ENCODE results near the gene SIAH2. TPM values are rescaled to one million over a fixed set of nuclear protein-coding genes. Genes with fewer than 3 reads are reported as not detected.

The SIAH2 gene
- total RNA-seq, 2 donors from 2014 or later = 14.8 to 30.0 TPM

DNA sequence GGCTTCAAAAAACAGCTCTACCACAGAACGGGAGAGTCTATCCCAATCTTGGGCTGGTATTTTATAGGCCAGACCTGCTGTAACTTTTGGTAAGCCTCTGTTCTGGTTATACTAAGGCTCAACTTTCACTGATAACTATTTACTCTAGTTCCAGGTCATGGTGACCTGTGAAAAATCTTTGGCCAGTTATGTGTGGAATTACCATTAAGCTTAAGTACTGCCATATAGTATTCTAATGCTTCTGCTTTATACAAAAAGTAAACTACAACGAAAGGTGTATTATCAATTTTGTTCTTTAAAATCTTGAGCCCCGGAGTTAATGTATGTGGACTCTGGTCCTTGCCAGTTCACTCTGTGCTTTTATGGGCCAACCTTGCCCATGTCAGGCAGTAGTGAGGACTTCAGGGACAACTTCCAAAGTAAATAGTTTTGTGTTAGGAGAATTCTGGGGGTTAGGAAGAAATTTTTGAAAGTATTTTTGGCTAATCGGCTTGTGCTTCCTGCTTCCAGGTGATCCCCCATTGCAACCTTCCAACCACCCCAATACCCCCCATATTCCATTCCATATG is 6.4 kb downstream of the SIAH2 start:
- Histone ChIP-seq H3K36me3 (peaks cover 9% of the 10 kb centered on the region), H3K27me3 (no peaks in the 10 kb centered on the region), H3K27ac (peak overlapping the region in 1 of 2 donors; percentile 3), H3K4me1 (peaks cover 0 to 55% of the 10 kb centered on the region in 2 donors), H3K4me3 (no peak overlapping the region), H3K9me3 (no peaks in the 10 kb centered on the region)
- DNase-seq (ENCODE audit: low spot score) = no peak
- TF ChIP-seq, protein P1, sequence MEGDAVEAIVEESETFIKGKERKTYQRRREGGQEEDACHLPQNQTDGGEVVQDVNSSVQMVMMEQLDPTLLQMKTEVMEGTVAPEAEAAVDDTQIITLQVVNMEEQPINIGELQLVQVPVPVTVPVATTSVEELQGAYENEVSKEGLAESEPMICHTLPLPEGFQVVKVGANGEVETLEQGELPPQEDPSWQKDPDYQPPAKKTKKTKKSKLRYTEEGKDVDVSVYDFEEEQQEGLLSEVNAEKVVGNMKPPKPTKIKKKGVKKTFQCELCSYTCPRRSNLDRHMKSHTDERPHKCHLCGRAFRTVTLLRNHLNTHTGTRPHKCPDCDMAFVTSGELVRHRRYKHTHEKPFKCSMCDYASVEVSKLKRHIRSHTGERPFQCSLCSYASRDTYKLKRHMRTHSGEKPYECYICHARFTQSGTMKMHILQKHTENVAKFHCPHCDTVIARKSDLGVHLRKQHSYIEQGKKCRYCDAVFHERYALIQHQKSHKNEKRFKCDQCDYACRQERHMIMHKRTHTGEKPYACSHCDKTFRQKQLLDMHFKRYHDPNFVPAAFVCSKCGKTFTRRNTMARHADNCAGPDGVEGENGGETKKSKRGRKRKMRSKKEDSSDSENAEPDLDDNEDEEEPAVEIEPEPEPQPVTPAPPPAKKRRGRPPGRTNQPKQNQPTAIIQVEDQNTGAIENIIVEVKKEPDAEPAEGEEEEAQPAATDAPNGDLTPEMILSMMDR (IDR thresholded peaks at IDR 0.05) = no peak

DNA sequence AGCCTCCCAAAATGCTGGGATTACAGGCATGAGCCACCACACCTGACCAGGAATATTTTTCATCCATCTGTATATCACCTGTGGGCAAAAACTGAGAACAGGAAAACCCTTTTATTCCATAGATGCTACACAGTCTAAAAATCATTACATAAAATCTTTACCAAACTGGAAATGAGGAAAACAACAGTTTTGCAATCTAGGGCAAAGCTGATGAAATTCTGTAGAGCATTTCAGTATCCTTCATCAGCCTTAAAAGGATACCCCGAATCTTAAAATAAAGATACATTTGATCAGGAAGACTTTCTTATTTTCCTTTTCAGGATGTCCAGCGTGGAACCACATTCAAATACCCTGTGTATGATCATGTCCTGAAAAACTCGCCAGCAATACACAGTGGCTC is 7.1 kb downstream of the SIAH2 start:
- Histone ChIP-seq H3K36me3 (peaks cover 9% of the 10 kb centered on the region), H3K9me3 (no peaks in the 10 kb centered on the region), H3K4me3 (no peak overlapping the region), H3K27me3 (no peaks in the 10 kb centered on the region), H3K4me1 (peaks cover 0 to 55% of the 10 kb centered on the region in 2 donors), H3K27ac (peak overlapping the region in 1 of 2 donors; percentile 3)
- DNase-seq (ENCODE audit: low spot score) = no peak
- TF ChIP-seq, protein P1 (IDR thresholded peaks at IDR 0.05) = no peak

DNA sequence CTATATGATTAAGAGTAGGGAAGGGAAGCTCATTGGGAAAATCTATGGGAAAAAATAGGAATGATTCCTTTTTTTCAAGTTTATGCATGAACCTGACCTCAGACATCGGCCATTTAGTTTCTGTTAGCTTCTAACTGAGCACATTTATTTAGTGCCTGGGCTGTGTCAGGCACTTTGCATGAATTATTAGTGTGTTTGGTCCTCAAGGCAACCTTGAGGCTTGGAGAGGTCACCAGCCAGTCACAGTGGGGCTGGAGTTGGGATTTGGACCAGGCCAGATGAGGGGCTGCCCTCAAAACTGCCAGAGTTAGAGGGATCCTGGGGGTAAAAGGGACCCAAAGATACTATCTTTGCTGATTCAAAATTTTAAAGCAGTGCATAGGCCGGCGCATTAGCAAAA is 8.1 kb downstream of the SIAH2 start:
- Histone ChIP-seq H3K27me3 (no peaks in the 10 kb centered on the region), H3K36me3 (peaks cover 9% of the 10 kb centered on the region), H3K9me3 (no peaks in the 10 kb centered on the region), H3K4me3 (no peak overlapping the region), H3K27ac (no peak overlapping the region), H3K4me1 (peaks cover 0 to 50% of the 10 kb centered on the region in 2 donors)
- no peak for DNase-seq (ENCODE audit: low spot score)
- TF ChIP-seq, protein P1 (IDR thresholded peaks at IDR 0.05) = no peak

DNA sequence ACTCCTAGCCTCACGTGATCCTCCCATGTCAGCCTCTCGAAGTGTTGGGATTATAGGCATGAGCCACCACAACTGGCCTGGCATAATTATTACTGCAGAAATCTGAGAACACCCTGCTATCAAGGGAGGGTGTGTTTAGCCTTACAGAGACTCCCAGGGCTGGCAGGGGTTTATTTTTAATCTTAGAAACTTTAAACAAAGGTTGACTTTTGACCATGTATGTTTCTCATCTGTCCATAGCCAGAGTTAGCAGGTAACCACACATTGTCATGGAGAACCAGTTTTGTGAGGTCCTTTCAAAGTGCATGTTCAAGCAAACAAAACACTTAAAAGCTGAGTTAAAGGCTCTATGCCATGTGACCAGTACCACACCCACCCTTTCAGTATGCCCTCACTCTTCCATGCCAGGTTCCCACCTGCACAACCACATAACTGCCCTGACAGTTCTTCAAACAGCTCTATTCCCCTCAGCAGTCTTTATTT is 11.1 kb downstream of the SIAH2 start:
- no peak for DNase-seq (ENCODE audit: low spot score)
- no peaks in the 10 kb centered on the region for H3K9me3 ChIP-seq
- H3K36me3 ChIP-seq = no peaks in the 10 kb centered on the region
- H3K27ac ChIP-seq = no peak overlapping the region
- TF ChIP-seq, protein P1 (IDR thresholded peaks at IDR 0.05) = no peak
- H3K27me3 ChIP-seq = no peaks in the 10 kb centered on the region
- peaks cover 0 to 48% of the 10 kb centered on the region in 2 donors for H3K4me1 ChIP-seq
- H3K4me3 ChIP-seq = no peak overlapping the region

DNA sequence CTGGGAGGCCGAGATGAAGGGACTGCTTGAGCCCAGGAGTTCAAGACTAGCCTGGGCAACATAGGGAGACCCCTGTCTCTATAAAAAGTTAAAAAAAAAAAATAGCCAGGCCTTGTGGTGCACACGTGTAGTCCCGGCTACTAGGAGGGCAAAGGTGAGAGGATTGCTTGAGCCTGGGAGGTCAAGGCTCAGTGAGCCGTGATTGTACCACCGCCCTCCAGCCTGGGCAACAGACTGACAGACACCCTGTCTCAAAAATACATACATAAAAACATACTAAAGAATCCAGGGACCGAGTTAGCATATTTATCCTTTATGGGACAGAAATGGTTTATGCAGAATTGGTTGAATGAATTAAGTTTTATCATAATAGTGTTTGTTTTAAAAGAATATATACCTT is 13.7 kb downstream of the SIAH2 start:
- no peak overlapping the region for H3K27ac ChIP-seq
- no peak for DNase-seq (ENCODE audit: low spot score)
- no peaks in the 10 kb centered on the region for H3K27me3 ChIP-seq
- H3K4me3 ChIP-seq = no peak overlapping the region
- H3K36me3 ChIP-seq = no peaks in the 10 kb centered on the region
- TF ChIP-seq, protein P1 (IDR thresholded peaks at IDR 0.05) = no peak
- H3K4me1 ChIP-seq = peaks cover 0 to 54% of the 10 kb centered on the region in 2 donors
- H3K9me3 ChIP-seq = no peaks in the 10 kb centered on the region

DNA sequence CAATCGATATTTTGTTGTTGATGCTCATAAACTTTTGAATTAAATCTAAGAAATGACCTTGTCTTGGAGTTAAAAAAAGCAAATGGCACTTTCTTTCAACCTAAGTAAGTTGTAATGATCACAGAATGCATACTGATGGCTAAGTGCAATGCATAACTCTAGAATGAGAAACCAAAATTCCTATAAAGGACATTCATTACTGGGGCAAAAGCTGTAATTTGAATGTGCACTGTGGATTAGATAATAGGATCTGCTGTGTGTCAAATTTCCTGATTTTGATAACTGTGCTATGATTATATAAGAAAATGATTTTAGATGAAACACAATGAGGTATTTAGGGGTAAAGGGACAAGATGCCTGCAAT is 14.3 kb downstream of the SIAH2 start:
- TF ChIP-seq, protein P1 (IDR thresholded peaks at IDR 0.05) = no peak
- Histone ChIP-seq H3K27me3 (no peaks in the 10 kb centered on the region), H3K27ac (no peak overlapping the region), H3K4me3 (no peak overlapping the region), H3K4me1 (peaks cover 0 to 60% of the 10 kb centered on the region in 2 donors), H3K9me3 (no peaks in the 10 kb centered on the region), H3K36me3 (no peaks in the 10 kb centered on the region)
- DNase-seq (ENCODE audit: low spot score) = no peak
